ENCODE data around the gene NAT9.

DNA sequence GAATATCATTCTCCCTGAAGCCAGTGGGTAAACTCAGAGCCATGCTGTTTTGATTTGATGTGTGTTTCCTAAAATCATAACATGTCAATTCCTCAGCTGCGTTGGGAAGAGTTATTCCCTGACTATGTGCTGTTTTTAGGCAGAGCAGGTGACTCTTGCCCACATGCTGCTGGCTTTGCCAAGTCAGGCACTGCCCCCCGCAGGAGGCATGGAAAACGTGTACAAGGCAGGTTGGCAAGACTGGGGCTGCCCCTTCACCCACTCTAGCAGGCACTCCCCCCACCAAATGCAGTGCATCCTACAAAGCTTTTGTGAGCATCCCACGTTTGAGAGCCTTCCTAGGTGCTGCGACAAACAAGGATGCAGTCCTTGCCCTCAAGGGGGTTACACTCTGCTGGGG lies 38.3 kb upstream of the NAT9 start:
- TF ChIP-seq POLR2AphosphoS5 (IDR thresholded peaks at IDR 0.05; ENCODE audit: low read depth, low read length) (no peak), POLR2A (IDR thresholded peaks at IDR 0.05; ENCODE audit: low read depth, low read length) (no peak), TAF1 (IDR thresholded peaks at IDR 0.05; ENCODE audit: borderline replicate concordance, low read depth, low read length) (no peak)
